ENCODE data around the gene KLHDC8A.
"Not testable (repeated sequence)": the region's sequence is repeated elsewhere in the genome, so short reads cannot be mapped to it uniquely, and the experiment has no call there.

The KLHDC8A gene

GRCh38 chr1:205387845-205388244 is 31.1 kb upstream of the KLHDC8A start:
- no peak overlapping the region for H3K4me3 ChIP-seq (ENCODE audit: low read length)
- DNase-seq (ENCODE audit: low read depth): no peak
- TF ChIP-seq CTCF (conservative IDR thresholded peaks at IDR 0.05; ENCODE audit: low read length): no peak

- H3K4me3 ChIP-seq (ENCODE audit: low read length); DNase-seq (ENCODE audit: low read depth): not testable (repeated sequence)
These were observed 26.3 kb upstream of the KLHDC8A start for GRCh38 chr1:205382990-205383389.

- no peak for TF ChIP-seq CTCF (conservative IDR thresholded peaks at IDR 0.05; ENCODE audit: low read length)
- no peak overlapping the region for H3K4me3 ChIP-seq (ENCODE audit: low read length)
- DNase-seq (ENCODE audit: low read depth): no peak
These were observed 25.8 kb upstream of the KLHDC8A start for GRCh38 chr1:205382561-205382960.

- no peak overlapping the region for H3K4me3 ChIP-seq (ENCODE audit: low read length)
- no peak for DNase-seq (ENCODE audit: low read depth)
- TF ChIP-seq CTCF (conservative IDR thresholded peaks at IDR 0.05; ENCODE audit: low read length): no peak
These were observed 24.6 kb upstream of the KLHDC8A start for GRCh38 chr1:205381305-205381704.

GRCh38 chr1:205380882-205381281 is 24.2 kb upstream of the KLHDC8A start:
- DNase-seq (ENCODE audit: low read depth): no peak
- no peak overlapping the region for H3K4me3 ChIP-seq (ENCODE audit: low read length)
- TF ChIP-seq CTCF (conservative IDR thresholded peaks at IDR 0.05; ENCODE audit: low read length): no peak

GRCh38 chr1:205379056-205379455 is 22.3 kb upstream of the KLHDC8A start:
- no peak for DNase-seq (ENCODE audit: low read depth)
- H3K4me3 ChIP-seq (ENCODE audit: low read length): no peak overlapping the region
- TF ChIP-seq CTCF (conservative IDR thresholded peaks at IDR 0.05; ENCODE audit: low read length): no peak

- H3K4me3 ChIP-seq (ENCODE audit: low read length): no peak overlapping the region
- DNase-seq (ENCODE audit: low read depth): no peak
- no peak for TF ChIP-seq CTCF (conservative IDR thresholded peaks at IDR 0.05; ENCODE audit: low read length)
These were observed 20.6 kb upstream of the KLHDC8A start for GRCh38 chr1:205377355-205377754.

GRCh38 chr1:205376739-205377138 is 20.0 kb upstream of the KLHDC8A start:
- TF ChIP-seq CTCF (conservative IDR thresholded peaks at IDR 0.05; ENCODE audit: low read length): no peak
- H3K4me3 ChIP-seq (ENCODE audit: low read length): no peak overlapping the region
- no peak for DNase-seq (ENCODE audit: low read depth)
